SKM-1 treated with dmso at 0.1 percent for 144 hours (cell line): ENCODE measurements around the gene ARFGEF2.
"Not testable (repeated sequence)": the region's sequence is repeated elsewhere in the genome, so short reads cannot be mapped to it uniquely, and the experiment has no call there.

ENCODE experiments used
- DNase-seq: peaks from one replicate; lab custom pipeline; 2025; ENCODE audit not compliant: unreplicated experiment; lab: John Stamatoyannopoulos, UW

ARFGEF2 gene

GRCh38 chr20:48984575-48985219 lies 63.2 kb downstream of the ARFGEF2 start:
- DNase-seq, result no peak

- no peak for DNase-seq
These were observed 65.4 kb downstream of the ARFGEF2 start for GRCh38 chr20:48986899-48987298.

GRCh38 chr20:48990467-48990866 lies 69.0 kb downstream of the ARFGEF2 start:
- no peak for DNase-seq

- DNase-seq, result no peak
These were observed 74.1 kb downstream of the ARFGEF2 start for GRCh38 chr20:48995589-48995988.

DNA sequence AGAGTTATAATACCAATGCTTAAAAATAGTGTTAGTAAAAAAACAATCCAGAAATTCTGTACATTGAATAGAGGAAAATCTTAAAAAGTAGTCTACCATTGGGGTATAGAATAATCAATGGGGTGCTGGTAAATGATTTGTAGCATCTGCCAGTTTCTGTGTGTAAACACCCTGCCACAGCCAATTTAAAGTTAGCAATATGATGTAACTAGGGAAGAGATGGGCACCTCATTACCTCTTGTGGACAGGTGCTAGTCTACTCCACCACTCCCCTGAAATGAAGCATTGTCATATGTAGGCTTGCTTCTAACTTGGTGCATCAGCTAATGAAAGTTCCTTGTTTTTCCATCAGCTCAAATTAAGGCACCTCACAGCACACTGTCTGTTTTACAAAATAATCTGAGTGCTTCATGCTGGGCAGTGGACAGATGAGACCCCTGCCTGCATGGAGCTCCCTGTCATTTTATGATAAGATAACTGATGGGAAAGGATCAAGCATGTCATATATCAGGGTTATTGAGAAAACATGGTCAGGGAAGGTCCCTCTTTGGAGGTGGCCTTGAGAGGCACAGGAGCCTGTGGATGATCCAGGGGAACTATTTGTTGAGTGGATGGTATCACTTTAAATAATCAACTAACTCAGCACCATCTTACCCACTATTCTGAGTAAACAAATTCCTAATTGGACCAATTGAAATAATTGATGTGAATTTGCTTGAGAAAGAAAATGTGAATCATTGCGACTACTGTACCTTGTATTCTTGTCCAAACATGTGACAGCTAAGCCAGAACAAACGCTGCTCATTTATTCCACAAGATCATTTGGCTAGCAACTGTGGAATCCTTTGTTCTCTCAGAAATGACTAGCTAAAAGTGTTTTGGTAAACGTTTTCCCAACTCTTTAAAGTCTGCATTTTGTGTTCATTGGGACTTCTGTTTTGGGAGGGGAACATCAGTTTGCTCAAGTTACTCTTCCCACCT lies 78.7 kb downstream of the ARFGEF2 start:
- no peak for DNase-seq

- no peak for DNase-seq
These were observed 80.2 kb downstream of the ARFGEF2 start for GRCh38 chr20:49001741-49002140.

- DNase-seq, result no peak
These were observed 85.0 kb downstream of the ARFGEF2 start for GRCh38 chr20:49006446-49006980.

- no peak for DNase-seq
These were observed 88.6 kb downstream of the ARFGEF2 start for GRCh38 chr20:49009899-49010631.

- DNase-seq, result no peak
These were observed 102.7 kb downstream of the ARFGEF2 start for GRCh38 chr20:49024220-49024619.

DNA sequence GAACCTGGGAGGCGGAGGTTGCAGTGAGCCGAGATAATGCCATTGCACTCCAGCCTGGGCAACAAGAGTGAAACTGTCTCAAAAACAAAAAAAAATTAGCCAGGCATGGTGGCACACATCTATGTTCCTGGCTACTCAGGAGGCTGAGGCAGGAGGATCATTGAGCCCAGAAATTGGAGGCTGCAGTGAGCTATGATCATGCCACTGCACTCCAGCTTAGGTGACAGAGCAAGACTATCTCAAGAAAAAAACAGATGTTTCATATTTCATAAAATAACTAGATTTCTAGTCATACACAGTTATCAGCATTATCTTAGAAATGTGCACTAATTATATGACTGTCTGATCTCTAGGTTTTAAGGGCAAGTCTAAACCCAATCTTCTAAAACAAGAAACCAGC lies 106.7 kb downstream of the ARFGEF2 start:
- DNase-seq, result not testable (repeated sequence)

- DNase-seq, result no peak
These were observed 107.2 kb downstream of the ARFGEF2 start for GRCh38 chr20:49028684-49029083.

DNA sequence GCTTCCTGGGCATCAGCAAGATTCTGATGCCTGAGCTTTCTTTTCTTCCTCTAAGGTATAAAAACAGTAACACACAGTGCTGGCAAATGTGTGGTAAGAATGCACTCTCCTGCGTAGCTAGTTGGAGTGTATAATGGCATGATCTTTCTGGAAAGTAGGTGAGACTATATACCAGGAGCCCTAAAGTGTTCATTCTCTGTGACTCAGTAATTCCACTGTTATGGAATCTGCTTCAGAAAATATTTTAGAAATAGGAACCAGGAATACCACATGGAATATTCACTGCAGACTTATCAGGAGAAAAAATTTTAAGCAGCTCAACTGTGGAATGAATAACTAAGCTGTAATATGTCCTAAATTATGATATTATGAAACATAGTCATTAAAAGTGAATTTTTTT lies 107.7 kb downstream of the ARFGEF2 start:
- no peak for DNase-seq

DNA sequence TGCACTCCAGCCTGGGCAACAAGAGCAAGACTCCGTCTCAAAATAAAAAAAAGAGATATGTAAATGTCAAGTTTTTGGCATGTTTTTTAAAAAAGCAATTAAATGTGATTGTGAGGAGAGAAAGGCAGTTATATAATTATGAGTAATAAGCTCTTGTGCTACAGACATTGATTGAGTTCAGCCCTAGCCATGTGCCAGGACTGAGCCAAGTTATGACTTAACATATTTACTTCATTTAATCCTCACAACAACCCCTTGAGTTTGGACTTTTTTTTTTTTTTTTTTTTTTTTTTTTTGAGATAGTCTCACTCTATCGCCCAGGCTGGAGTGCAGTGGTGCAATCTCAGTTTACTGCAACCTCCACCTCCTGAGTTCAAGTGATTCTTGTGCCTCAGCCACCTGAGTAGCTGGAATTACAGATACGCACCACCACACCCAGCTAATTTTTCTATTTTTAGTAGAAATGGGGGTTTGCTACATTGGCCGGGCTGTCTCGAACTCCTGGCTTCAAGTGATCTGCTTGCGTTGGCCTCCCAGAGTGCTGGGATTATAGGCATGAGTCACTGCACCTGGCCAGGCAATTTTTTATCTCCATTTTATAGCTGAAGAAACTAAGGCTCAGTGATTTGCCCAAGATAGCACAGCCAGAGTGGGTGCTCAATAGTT lies 109.6 kb downstream of the ARFGEF2 start:
- no peak for DNase-seq

GRCh38 chr20:49032455-49032854 lies 110.9 kb downstream of the ARFGEF2 start:
- DNase-seq, result no peak

GRCh38 chr20:49034070-49034732 lies 112.7 kb downstream of the ARFGEF2 start:
- DNase-seq, result no peak

- DNase-seq, result peak; percentile 87
These were observed 116.5 kb downstream of the ARFGEF2 start for GRCh38 chr20:49037962-49038387.

GRCh38 chr20:49039854-49040253 lies 118.3 kb downstream of the ARFGEF2 start:
- DNase-seq, result no peak

GRCh38 chr20:49043000-49043399 lies 121.5 kb downstream of the ARFGEF2 start:
- DNase-seq, result no peak

DNA sequence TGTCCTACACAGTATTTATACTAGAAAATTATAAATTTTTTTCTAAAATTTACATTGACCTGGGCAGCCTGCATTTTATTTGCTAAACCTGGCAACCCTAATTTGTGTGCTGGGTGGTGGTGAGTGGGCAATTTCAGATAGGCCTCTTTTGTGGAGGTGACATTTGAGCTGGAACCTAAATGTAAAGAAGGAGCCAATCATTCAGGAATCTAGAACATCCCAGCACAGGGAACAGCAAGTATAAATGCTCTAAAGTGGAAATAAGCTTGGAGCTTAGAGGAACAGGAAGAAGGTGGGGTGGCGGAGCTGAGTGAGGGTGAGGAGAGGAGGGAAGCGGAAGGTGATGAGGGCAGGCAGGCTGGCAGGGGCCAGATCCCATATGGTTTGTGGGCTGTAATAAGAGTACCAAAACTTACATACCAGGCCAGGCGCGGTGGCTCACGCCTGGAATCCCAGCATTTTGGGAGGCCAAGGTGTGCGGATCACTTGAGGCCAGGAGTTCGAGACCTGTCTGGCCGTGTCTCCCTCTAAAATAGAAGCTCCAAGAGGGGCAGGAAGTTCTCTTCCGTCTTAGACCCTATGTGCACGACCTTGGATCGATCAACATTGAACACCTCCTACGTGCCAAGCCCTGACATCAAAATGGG lies 124.1 kb downstream of the ARFGEF2 start:
- peak; percentile 25 for DNase-seq
